Pancreas (tissue), 10 donors: Measurements from ENCODE around the gene SECISBP2. TPM values are rescaled to one million over a fixed set of nuclear protein-coding genes. Genes with fewer than 3 reads are reported as not detected.
"Not testable (repeated sequence)": the region's sequence is repeated elsewhere in the genome, so short reads cannot be mapped to it uniquely, and the experiment has no call there.

Source experiments
- ATAC-seq, 4 donors: fragments of 200-7000 bp; cut with Tn5 transposase; one replicate each; pipeline versions ENCODE4 v1.8.0 to v1.9.1; 2020; ENCODE audit warnings: mild to moderate bottlenecking in 4 of 4, moderate library complexity in 4 of 4
- DNase-seq, 6 donors: peaks; one replicate each; pipeline ENCODE4 v3.0.0-alpha.2; 2020
- FAIRE-seq: peaks from 2 replicates; lab custom pipeline; 2012; peaks lifted over from hg19 to GRCh38; lab: Jason Lieb, UNC
- H3K27ac ChIP-seq, 4 donors: fragments of 200-600 bp; sonication (generic); 1 replicate in 3 of 4; 2 replicates in 1 of 4; pipeline versions ENCODE4 v1.5.0 to v1.8.0; 2020
- H3K27me3 ChIP-seq, 4 donors: fragments of 200-600 bp; one replicate each; pipeline ENCODE4 v1.8.0; 2021
- H3K36me3 ChIP-seq, 3 donors: fragments of 200-600 bp; sonication (generic) in 1 of 3; one replicate each; pipeline versions ENCODE4 v1.5.0 to v1.8.0; 2020 to 2021
- H3K4me1 ChIP-seq, 3 donors: fragments of 200-600 bp; one replicate each; pipeline ENCODE4 v1.8.0; 2021
- H3K4me3 ChIP-seq, 4 donors: fragments of 200-600 bp; sonication (generic) in 2 of 4; one replicate each; pipeline versions ENCODE4 v1.5.0 to v1.8.0; 2020 to 2021
- H3K9me3 ChIP-seq, 4 donors: fragments of 200-600 bp; one replicate each; pipeline ENCODE4 v1.8.0; 2021
- CTCF ChIP-seq, 4 donors: fragments of 200-600 bp; sonication (generic) in 3 of 4; IDR thresholded peaks; one replicate each; pipeline versions ENCODE4 v1.5.0 to v1.8.0; 2021; ENCODE audit warnings: antibody characterized with exemption in 4 of 4
- WGBS, 2 donors: extraction: QIAGEN DNeasy Blood & Tissue Kit; methylation state at CpG; one replicate each; pipeline ENCODE4 v1.1.7; 2013; 5-methylcytosine and 5-hydroxymethylcytosine counted together
- intact Hi-C, 3 donors: fragments of 100-400 bp; cut with DNase I; formaldehyde crosslinking; loops; one replicate each; pipeline versions ENCODE4 v1.11.1 to v1.14.2; 2022
- polyA plus RNA-seq, 2 donors: library from polyadenylated mRNA; stranded (reverse); fragments of 200-250 nt; gene quantifications; one replicate each; pipeline ENCODE4 v1.2.3, GENCODE V29; 2013
- total RNA-seq, 6 donors: library from RNA; stranded (reverse); fragmentation: NEBNext Ultra II Directional in 4 of 6; extraction: Animal tissue kit (Norgen Biotek cat#: 25700) in 4 of 6; gene quantifications; one replicate each; pipeline versions ENCODE4 v1.2.1 to v1.2.4, GENCODE V29; 2021 to 2023
- donor health status: healthy with polysubstance abuse.
- donor health status: DM: no; HTN: no; CAD: no; lungs with moderate emphysema.
- donor health status: DM: no; HTN: no; CAD: no.
- donor health status: control.
- donor health status: control.
- donor health status: Bipolar disorder and iron deficiency.
- donor health status: DM: yes; HTN: yes; CAD: no.
- donor health status: DM: no; HTN: no; CAD: no.
- donor health status: DM: no; HTN: no; CAD: no.
- donor health status: DM: yes; HTN: yes; CAD: no.

SECISBP2 gene
- total and polyA plus RNA-seq, 8 donors: 23.4 to 41.1 (median 29.6) TPM

GRCh38 chr9:89342948-89343347 lies 24.6 kb downstream of the SECISBP2 start:
- ATAC-seq (no peak), DNase-seq (no peak), FAIRE-seq (no peak)
- Histone ChIP-seq H3K27me3 (no peaks in the 10 kb centered on the region), H3K4me1 (no peaks in the 10 kb centered on the region), H3K27ac (no peak overlapping the region), H3K9me3 (no peaks in the 10 kb centered on the region), H3K36me3 (peaks cover 0 to 66% (median 35%) of the 10 kb centered on the region in 3 donors), H3K4me3 (no peak overlapping the region)
- WGBS, 2 donors: 97% methylated on average over 1 of the region's 1 CpG
- TF ChIP-seq CTCF (IDR thresholded peaks at IDR 0.05): no peak
- intact Hi-C loops: no loop called here

GRCh38 chr9:89343812-89344211 lies 25.5 kb downstream of the SECISBP2 start:
- H3K27ac ChIP-seq, H3K27me3 ChIP-seq, H3K9me3 ChIP-seq, H3K4me1 ChIP-seq, intact Hi-C loops, FAIRE-seq, H3K4me3 ChIP-seq, ATAC-seq, DNase-seq: not testable (repeated sequence)
- WGBS, 2 donors: 95 to 96% methylated on average over 7 of the region's 7 CpGs
- peaks cover 0 to 68% (median 42%) of the 10 kb centered on the region in 3 donors for H3K36me3 ChIP-seq

GRCh38 chr9:89345476-89345875 lies 27.2 kb downstream of the SECISBP2 start:
- H3K4me1 ChIP-seq: no peaks in the 10 kb centered on the region
- H3K9me3 ChIP-seq: no peaks in the 10 kb centered on the region
- H3K4me3 ChIP-seq: no peak overlapping the region
- no peak overlapping the region for H3K27ac ChIP-seq
- intact Hi-C loops: no loop called here
- peaks cover 0 to 68% (median 41%) of the 10 kb centered on the region in 3 donors for H3K36me3 ChIP-seq
- ATAC-seq: no peak
- FAIRE-seq: no peak
- DNase-seq: no peak
- H3K27me3 ChIP-seq: no peaks in the 10 kb centered on the region
- WGBS, 2 donors: 90 to 97% methylated on average over 5 of the region's 5 CpGs
- no peak for TF ChIP-seq CTCF (IDR thresholded peaks at IDR 0.05)

GRCh38 chr9:89346696-89347095 lies 28.4 kb downstream of the SECISBP2 start:
- DNase-seq: no peak
- Histone ChIP-seq H3K9me3 (no peaks in the 10 kb centered on the region), H3K27ac (no peak overlapping the region), H3K4me3 (no peak overlapping the region), H3K27me3 (no peaks in the 10 kb centered on the region), H3K4me1 (no peaks in the 10 kb centered on the region), H3K36me3 (peaks cover 0 to 69% (median 43%) of the 10 kb centered on the region in 3 donors)
- intact Hi-C loops: no loop called here
- TF ChIP-seq CTCF (IDR thresholded peaks at IDR 0.05): no peak
- 93 to 94% methylated on average over 9 of the region's 9 CpGs for WGBS, 2 donors
- no peak for ATAC-seq
- FAIRE-seq: no peak

GRCh38 chr9:89347651-89348050 lies 29.4 kb downstream of the SECISBP2 start:
- Histone ChIP-seq H3K36me3 (peaks cover 0 to 69% (median 37%) of the 10 kb centered on the region in 3 donors), H3K27ac (no peak overlapping the region), H3K27me3 (no peaks in the 10 kb centered on the region), H3K4me1 (no peaks in the 10 kb centered on the region), H3K4me3 (no peak overlapping the region), H3K9me3 (no peaks in the 10 kb centered on the region)
- 95 to 96% methylated on average over 5 of the region's 5 CpGs for WGBS, 2 donors
- FAIRE-seq: no peak
- intact Hi-C loops: no loop called here
- no peak for DNase-seq
- ATAC-seq: no peak
- TF ChIP-seq CTCF (IDR thresholded peaks at IDR 0.05): no peak
